WI38 (cell line): ENCODE results near the gene COL5A1.
A peak's percentile ranks its signal among the peaks of the same experiment; 100 is the strongest.

ENCODE experiments used
- H3K4me3 ChIP-seq: 2 replicates; pipeline ENCODE4 v1.5.1; 2011; ENCODE audit warnings: low read depth, mild to moderate bottlenecking, control low read depth, low read length
- TF ChIP-seq, protein P1 (sequence below): IDR thresholded peaks from 2 replicates; pipeline ENCODE4 v1.5.1; 2012; ENCODE audit warnings: low read depth, mild to moderate bottlenecking, control low read depth, low read length

The COL5A1 gene

DNA sequence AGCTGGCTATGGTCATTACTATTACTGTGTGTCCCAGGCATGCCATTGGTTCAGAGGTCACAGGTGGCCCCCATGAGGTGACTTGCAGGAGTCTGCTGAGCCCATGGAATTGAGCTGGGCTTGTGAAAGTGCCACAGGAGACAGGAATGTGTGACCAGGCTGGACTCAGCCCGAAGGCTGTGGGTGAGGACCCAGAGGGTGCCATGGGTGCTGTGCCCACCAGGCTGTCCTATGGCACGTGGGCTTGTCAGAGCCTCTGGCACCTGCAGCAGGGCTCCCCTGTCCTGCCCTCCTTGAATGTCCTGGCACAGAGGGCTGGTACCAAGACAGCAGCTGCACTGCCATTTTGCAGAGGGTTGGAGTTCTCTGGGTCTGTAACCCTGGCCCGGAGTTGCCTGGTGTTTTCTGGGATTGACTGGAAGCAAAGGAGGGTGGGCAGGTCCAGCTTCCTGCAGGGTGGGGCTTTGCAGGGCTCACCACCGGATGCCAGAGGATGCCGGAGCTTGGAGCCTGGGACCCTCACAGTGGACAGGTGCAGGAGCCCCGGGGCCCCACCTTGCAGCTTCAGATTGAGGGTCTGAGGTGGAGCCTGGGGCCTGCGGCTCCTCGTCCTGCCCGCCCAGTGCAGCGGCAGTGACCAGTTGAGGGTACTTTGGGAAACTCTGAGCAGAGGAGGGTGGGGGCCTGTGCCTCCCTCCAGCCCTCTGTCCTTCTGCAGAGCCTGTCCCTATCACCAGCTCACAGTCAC is 14.2 kb downstream of the COL5A1 start:
- H3K4me3 ChIP-seq, result no peak overlapping the region
- TF ChIP-seq, protein P1, sequence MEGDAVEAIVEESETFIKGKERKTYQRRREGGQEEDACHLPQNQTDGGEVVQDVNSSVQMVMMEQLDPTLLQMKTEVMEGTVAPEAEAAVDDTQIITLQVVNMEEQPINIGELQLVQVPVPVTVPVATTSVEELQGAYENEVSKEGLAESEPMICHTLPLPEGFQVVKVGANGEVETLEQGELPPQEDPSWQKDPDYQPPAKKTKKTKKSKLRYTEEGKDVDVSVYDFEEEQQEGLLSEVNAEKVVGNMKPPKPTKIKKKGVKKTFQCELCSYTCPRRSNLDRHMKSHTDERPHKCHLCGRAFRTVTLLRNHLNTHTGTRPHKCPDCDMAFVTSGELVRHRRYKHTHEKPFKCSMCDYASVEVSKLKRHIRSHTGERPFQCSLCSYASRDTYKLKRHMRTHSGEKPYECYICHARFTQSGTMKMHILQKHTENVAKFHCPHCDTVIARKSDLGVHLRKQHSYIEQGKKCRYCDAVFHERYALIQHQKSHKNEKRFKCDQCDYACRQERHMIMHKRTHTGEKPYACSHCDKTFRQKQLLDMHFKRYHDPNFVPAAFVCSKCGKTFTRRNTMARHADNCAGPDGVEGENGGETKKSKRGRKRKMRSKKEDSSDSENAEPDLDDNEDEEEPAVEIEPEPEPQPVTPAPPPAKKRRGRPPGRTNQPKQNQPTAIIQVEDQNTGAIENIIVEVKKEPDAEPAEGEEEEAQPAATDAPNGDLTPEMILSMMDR, result no peak

- no peak overlapping the region for H3K4me3 ChIP-seq
- TF ChIP-seq, protein P1, result no peak
Measured at GRCh38 chr9:134656334-134657006, 14.9 kb downstream of the COL5A1 start.

DNA sequence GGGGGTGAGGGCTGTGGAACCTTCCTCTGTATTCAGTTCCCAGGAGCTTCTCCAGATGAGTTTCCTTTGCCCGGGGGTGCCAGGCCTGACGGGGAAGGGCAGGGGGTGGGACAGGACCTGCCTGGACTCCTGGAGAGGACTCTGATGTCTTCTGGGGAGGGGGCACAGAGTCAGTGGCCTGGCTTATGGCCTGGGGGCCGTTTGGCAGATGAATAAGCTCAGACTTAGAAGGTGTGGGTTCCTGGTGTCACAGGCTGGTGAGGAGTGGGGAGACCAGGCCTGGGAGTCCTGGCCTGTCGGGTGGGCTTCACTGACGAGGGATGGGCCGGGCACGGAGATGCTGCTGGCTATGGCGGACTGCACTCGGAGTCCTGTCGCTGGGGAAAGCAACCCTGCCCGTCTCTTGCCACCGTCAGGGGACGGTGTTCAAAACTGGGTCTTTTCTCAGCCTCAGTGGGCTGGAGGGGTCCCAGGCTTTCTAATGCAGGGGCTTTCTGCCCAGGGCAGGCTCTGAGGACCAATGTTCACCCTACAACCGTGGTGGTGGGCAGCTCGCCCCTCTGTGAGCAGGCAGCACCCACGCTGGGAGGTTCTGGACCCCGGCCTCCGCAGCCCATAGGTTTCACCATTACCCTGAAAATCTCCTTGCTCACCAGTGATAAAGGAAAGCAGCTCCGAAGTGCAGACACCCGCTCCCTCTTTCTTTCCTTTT is 16.2 kb downstream of the COL5A1 start:
- TF ChIP-seq, protein P1, result no peak
- no peak overlapping the region for H3K4me3 ChIP-seq

DNA sequence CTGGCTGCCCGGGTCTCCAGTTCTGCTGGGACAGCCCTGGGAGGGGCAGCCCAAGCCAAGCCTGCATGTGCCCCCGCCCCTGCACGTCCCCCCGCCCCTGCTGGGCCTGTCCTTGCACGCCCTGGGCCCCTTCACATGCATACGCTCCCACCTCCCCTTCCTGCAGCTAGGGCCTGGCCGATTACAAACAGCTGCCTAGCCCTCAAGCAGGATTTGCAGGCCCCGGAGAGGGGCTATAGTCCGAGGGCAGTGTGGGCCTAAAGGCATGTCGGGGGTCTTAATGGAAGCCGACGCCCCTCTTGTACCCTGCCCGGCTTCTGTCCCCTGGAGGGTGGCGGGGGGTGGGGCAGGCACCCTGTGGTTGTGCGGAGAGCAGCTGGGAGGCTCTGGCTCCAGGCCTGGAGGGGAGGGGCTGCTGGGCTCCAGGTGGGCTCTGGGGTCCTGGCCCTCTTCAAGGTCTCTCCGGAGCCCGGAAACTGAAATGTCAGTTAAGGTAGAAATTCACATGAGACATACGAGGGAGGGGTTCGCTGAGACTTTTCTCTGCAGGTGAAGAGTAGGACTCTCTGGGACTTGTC is 16.9 kb downstream of the COL5A1 start:
- TF ChIP-seq, protein P1, result no peak

GRCh38 chr9:134659688-134660131 is 18.1 kb downstream of the COL5A1 start:
- no peak overlapping the region for H3K4me3 ChIP-seq
- TF ChIP-seq, protein P1, result no peak

More for the DNA sequence above, 16.9 kb downstream of the COL5A1 start:
- H3K4me3 ChIP-seq, result no peak overlapping the region

GRCh38 chr9:134660407-134660806 is 18.8 kb downstream of the COL5A1 start:
- TF ChIP-seq, protein P1, result peak; percentile 84
- no peak overlapping the region for H3K4me3 ChIP-seq
